Right lung (tissue), 5 donors: ENCODE results near the gene ADIPOR2. TPM values are rescaled to one million over a fixed set of nuclear protein-coding genes. Genes with fewer than 3 reads are reported as not detected.

Source experiments
- DNase-seq, 2 donors: peaks; one replicate each; pipeline ENCODE4 v3.0.0-alpha.2; 2013
- polyA plus RNA-seq, 5 donors: library from polyadenylated mRNA; unstranded; fragments of 120-200 nt; gene quantifications; one replicate each; pipeline versions ENCODE4 v1.2.1 to v1.2.3, GENCODE V29; 2013; ENCODE audit warnings: inconsistent platforms in 1 of 5, low replicate concordance in 1 of 5; ENCODE audit not compliant: insufficient read length in 5 of 5, insufficient read depth in 1 of 5

Gene ADIPOR2
- polyA plus RNA-seq, 5 donors = 35.9 to 41.3 (median 38.5) TPM

DNA sequence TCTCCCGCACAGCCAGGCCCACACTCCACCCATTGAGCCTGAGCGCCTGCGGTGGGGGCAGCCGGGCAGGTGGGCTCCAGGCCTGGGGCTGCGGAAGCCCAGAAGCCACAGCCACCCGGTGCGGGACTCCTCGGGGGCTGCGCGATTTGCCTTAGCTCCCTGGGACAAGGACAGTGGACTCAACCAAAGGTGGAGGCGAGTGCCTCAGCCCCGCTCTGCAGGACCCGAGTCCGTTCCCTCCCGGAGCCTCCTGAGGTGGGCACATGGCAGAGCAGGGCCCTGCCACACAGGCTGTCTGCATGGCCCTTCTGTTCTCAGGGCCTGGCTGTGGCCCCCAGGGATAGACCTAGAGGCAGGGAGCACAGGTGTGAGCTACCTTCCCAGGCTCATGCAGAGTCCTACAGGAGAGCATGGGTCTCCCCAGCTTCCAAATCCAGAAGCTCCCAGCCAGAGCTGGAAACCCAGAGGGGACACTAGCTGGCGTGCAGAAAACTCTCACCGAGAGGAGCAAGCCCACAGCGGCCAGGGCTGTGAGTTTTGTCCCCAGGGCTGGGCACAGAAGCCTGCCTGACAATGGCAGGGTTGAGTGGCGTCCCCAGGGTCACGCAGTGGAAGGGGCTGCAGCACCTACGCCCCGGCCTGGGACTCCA is 107.2 kb downstream of the ADIPOR2 start:
- DNase-seq = no peak

DNA sequence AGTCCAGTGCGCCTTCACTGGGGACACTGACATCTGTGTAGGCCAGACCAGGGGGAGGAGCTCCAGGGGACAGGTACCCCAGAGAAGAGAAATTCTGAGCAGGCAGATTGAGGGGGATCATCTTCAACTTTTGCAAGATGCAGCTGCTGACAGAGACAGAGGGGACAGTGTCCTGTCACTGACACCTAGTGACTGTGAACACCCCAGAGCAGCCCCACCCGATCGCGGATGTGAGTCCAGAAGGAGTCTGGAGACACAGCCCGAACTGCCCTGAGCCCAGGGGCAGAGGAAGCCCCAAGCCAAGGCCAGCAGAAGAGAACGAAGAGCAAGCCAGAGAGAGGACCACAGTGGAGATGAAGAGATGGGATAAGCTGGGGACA is 107.8 kb downstream of the ADIPOR2 start:
- DNase-seq = no peak

DNA sequence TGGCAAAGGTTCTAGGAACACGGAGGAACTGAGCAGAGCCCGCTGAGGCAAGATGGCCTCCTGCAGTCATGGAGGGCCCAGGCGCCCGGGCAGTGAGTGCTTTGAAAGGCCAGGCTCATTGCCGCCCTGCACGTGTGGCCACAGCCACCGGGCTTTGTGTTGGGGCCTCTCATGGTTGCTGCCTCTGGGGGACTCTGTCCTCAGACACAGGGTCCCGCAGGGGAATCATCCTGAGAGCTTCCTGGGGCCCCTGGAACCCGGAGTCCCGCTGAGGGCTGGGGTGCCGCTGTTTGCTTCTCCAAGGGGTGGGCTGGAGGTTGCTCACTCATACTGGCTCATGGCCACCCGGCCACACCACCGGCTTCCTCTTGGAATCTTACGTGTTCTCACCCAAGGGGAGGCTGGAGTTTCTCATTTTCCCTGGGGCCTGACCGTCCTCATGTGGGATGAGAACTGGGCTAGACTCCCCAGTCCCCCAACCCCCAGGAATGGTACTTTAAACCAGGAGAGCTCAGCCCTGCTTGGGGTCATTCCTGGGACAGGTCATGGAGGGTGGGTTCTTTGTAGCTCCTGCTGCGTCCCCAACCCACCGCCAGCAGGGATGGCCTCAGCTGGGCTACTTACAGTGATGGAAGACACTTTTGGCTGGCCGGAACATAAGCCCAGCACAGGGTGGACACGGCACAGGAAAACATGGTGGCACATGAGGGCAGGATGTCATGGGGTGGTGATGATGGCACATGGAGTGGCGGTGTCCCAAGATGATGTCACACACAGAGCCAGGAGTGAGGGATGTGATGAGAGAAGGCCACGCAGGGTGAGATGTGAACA is 108.4 kb downstream of the ADIPOR2 start:
- DNase-seq = no peak

DNA sequence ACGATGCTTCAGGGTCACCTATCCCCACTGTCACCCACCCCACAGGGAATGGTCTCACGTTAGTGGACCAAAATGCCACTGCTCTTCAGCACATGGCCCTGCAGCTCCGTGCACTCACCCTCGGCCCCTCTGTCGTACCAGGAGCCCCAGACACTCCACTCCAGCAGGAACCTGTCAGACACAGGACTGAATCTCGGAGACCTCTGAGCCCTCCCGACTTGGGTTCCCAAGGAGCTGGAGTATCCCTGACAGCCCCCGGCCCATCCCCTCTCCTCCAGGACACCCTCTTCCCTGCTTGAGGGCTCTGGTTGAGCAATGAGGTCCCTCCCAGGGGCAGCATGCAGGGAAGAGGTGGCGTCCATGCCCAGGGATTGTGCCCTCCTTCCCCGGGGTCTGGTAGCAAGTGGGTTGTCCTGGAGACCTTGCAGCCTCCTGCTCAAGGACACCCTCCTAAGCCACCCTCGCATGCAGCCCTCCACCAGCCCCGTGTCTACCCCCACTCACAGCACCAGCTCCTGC is 109.1 kb downstream of the ADIPOR2 start:
- DNase-seq = no peak

GRCh38 chr12:1800401-1801302 is 109.8 kb downstream of the ADIPOR2 start:
- DNase-seq = no peak

- no peak for DNase-seq
Observed at GRCh38 chr12:1801303-1801975, 110.6 kb downstream of the ADIPOR2 start.

- DNase-seq = no peak
Observed at GRCh38 chr12:1803736-1804135, 112.9 kb downstream of the ADIPOR2 start.

- peak; percentile 69 to 72 for DNase-seq
Observed at GRCh38 chr12:1804545-1805332, 113.9 kb downstream of the ADIPOR2 start.

DNA sequence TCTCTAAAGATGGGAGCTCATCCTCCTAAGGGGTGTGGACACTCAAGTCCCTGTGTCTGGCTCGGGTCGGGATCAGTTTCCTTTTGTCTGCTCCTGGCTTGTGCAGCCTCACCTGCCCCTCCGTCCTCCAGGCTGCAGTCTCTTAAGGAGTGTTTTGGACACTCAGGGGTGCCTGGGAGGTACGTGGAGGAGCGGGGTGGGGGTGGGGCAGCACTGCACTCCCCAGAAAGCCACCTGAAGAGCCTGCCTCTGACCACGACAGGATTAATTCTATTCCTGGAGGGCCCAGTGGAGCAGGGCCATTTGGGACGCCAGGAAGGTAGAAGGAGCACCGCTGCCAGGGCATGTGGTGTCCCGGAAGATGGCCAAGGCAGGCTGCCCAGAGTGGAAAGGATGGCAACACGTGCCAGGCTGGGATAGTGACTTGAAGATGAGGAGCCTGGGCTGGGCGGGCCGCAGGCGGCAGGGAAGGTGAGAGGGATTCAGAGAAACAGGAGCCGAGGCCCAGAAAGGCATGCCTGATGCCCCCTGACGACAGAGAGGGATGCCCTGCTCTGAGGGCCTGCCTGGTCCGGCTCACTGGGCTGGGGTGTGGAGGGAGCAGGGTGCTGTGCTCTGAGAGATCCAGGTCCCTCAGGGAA is 114.7 kb downstream of the ADIPOR2 start:
- no peak for DNase-seq

GRCh38 chr12:1806301-1807086 is 115.6 kb downstream of the ADIPOR2 start:
- DNase-seq = no peak

- DNase-seq = no peak
Observed at GRCh38 chr12:1807087-1807860, 116.4 kb downstream of the ADIPOR2 start.

DNA sequence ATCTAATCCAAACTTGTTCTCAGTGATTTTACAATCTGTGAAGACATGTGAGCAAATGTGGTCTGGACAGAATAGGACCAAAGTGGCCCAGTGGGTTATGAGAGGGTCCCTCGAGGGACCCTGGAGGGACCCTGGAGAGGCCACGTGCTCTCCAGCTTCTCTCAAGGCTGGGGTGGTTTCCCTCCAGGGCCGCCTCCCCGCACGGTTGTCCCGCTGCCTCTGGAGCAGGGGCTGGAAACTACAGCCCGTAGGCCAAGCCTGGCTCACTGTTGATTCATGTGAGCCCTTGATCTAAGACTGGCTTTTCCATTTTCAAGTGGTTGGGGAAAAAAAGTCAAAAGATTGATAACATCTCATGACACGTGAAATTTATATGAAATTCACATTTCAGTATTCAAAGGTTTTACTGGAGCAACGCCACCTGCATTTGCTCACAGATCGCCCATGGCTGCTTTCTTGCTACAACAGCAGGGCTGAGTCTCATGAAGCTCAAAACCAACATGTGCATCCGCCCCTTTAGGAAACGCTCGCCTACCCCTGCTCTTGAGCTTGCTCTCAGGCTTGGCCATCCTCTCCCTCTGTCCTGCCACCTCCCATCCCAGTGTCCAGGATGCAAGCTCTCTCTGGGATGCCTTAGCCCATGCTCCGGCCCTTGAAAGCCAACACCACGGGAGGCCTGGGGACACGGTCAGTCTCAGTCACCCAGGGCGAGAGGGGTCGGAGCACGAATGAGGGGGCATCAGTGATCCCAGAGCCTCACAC is 117.3 kb downstream of the ADIPOR2 start:
- no peak for DNase-seq

GRCh38 chr12:1808798-1809480 is 118.1 kb downstream of the ADIPOR2 start:
- no peak for DNase-seq

GRCh38 chr12:1809591-1810190 is 118.8 kb downstream of the ADIPOR2 start:
- DNase-seq = no peak

GRCh38 chr12:1810201-1810930 is 119.5 kb downstream of the ADIPOR2 start:
- no peak for DNase-seq

- no peak for DNase-seq
Observed at GRCh38 chr12:1810931-1811280, 120.0 kb downstream of the ADIPOR2 start.
